HCT116 (cell line): ENCODE measurements around the gene AUP1. TPM values are rescaled to one million over a fixed set of nuclear protein-coding genes. Genes with fewer than 3 reads are reported as not detected.

Experiments used
- ATAC-seq: fragments of 200-7000 bp; cut with Tn5 transposase; 2 replicates; pipeline ENCODE4 v1.9.1; 2020; ENCODE audit warnings: mild to moderate bottlenecking, moderate library complexity
- BruUV-seq: library from RNA; stranded (reverse); fragments of 400-500 nt; replicated peaks from 2 replicates; lab custom pipeline; 2021; lab: Mats Ljungman, UMichigan
- CTCF ChIA-PET: fragments of 300-600 bp; sonication (Branson Sonifier 250); formaldehyde crosslinking; loops from one replicate; lab custom pipeline; 2021; ENCODE audit warnings: antibody characterized with exemption; lab: Charles Lee
- POLR2A ChIA-PET: fragments of 300-600, 350-600 bp; sonication (Branson Sonifier 250); formaldehyde crosslinking; loops from one replicate; lab custom pipeline; 2021; ENCODE audit warnings: antibody characterized with exemption; lab: Charles Lee
- RAD21 ChIA-PET, 2 experiments: fragments of 300-600 bp; sonication (Branson Sonifier 250); formaldehyde crosslinking; loops; one replicate each; lab custom pipeline; 2023; ENCODE audit warnings: low total read pairs in 2 of 2; ENCODE audit not compliant: uncharacterized antibody in 2 of 2, unreplicated experiment in 2 of 2, low non-redundant PET in 1 of 2; lab: Charles Lee
- DNase-seq: peaks from one replicate; pipeline ENCODE4 v3.0.0-alpha.2; 2010; ENCODE audit warnings: low read depth, low spot score
- H2AFZ ChIP-seq: fragments of 200-600 bp; shearing (Covaris generic), sonication (generic); 2 replicates; pipeline ENCODE4 v1.6.1; 2017; ENCODE audit warnings: low read depth, mixed run types, mixed read lengths, antibody characterized with exemption, low read length; ENCODE audit not compliant: poor library complexity, severe bottlenecking
- H3K27ac ChIP-seq: 2 replicates; pipeline ENCODE4 v1.5.1; 2012; ENCODE audit warnings: low read depth, low read length
- H3K27me3 ChIP-seq: fragments of 200-600 bp; sonication (generic); 2 replicates; pipeline ENCODE4 v1.6.1; 2016; ENCODE audit warnings: mixed run types, low read length, mixed read lengths; ENCODE audit not compliant: insufficient read depth
- H3K36me3 ChIP-seq, 2 experiments: fragments of 200-500 bp in 1 of 2; fragments of 200-600 bp in 1 of 2; sonication (Bioruptor generic) in 1 of 2; sonication (generic) in 1 of 2; 2 replicates each; pipeline versions ENCODE4 v1.5.1 to v1.6.1; 2014 to 2016; ENCODE audit warnings: low read length in 2 of 2, inconsistent platforms in 1 of 2, mixed read lengths in 1 of 2, mixed run types in 1 of 2; ENCODE audit not compliant: insufficient read depth in 2 of 2, control insufficient read depth in 1 of 2
- H3K4me1 ChIP-seq, 2 experiments: fragments of 200-600 bp in 1 of 2; sonication (generic) in 1 of 2; 2 replicates each; pipeline versions ENCODE4 v1.5.1 to v1.6.1; 2012 to 2017; ENCODE audit warnings: low read length in 2 of 2, inconsistent platforms in 1 of 2, mild to moderate bottlenecking in 1 of 2, mixed read lengths in 1 of 2, mixed run types in 1 of 2, moderate library complexity in 1 of 2; ENCODE audit not compliant: insufficient read depth in 2 of 2, control insufficient read depth in 1 of 2
- H3K4me2 ChIP-seq: fragments of 200-600 bp; sonication (generic); 2 replicates; pipeline ENCODE4 v1.6.1; 2017; ENCODE audit warnings: mixed run types, low read length, mixed read lengths
- H3K4me3 ChIP-seq, 2 experiments: fragments of 200-600 bp in 1 of 2; sonication (generic) in 1 of 2; replicated peaks in 1 of 2; 2 replicates each; pipeline ENCODE4 v1.5.1; 2011 to 2016; ENCODE audit warnings: low read length in 2 of 2, control low read depth in 1 of 2, low read depth in 1 of 2, mild to moderate bottlenecking in 1 of 2, mixed read lengths in 1 of 2, mixed run types in 1 of 2
- H3K79me2 ChIP-seq: fragments of 200-600 bp; sonication (generic); 2 replicates; pipeline ENCODE4 v1.6.1; 2017; ENCODE audit warnings: mild to moderate bottlenecking, mixed run types, low read length, moderate library complexity, mixed read lengths; ENCODE audit not compliant: insufficient read depth
- H3K9ac ChIP-seq: fragments of 200-600 bp; sonication (generic); 2 replicates; pipeline ENCODE4 v1.6.1; 2016; ENCODE audit warnings: low read length, mixed read lengths
- H3K9me2 ChIP-seq: fragments of 200-600 bp; sonication (generic), shearing (Covaris generic); 2 replicates; pipeline ENCODE4 v1.6.1; 2017; ENCODE audit warnings: mixed run types, mild to moderate bottlenecking, moderate library complexity; ENCODE audit not compliant: insufficient read depth
- H3K9me3 ChIP-seq, 2 experiments: fragments of 200-500 bp in 1 of 2; fragments of 200-600 bp in 1 of 2; sonication (Bioruptor generic) in 1 of 2; sonication (generic) in 1 of 2; 2 replicates each; pipeline ENCODE4 v1.6.1; 2014 to 2017; ENCODE audit warnings: low read length in 2 of 2, mixed read lengths in 2 of 2, inconsistent platforms in 1 of 2, low read depth in 1 of 2, mild to moderate bottlenecking in 1 of 2, mixed run types in 1 of 2, moderate library complexity in 1 of 2; ENCODE audit not compliant: control insufficient read depth in 1 of 2, insufficient read depth in 1 of 2
- H4K20me1 ChIP-seq: fragments of 200-600 bp; sonication (generic), shearing (Covaris generic); 2 replicates; pipeline ENCODE4 v1.6.1; 2017; ENCODE audit warnings: mixed run types, mild to moderate bottlenecking, moderate library complexity; ENCODE audit not compliant: insufficient read depth
- ATF3 ChIP-seq: IDR thresholded peaks from 2 replicates; pipeline ENCODE4 v1.6.1; 2012
- CBX3 ChIP-seq: IDR thresholded peaks from 2 replicates; pipeline ENCODE4 v1.6.1; 2012; ENCODE audit warnings: low read depth
- CEBPB ChIP-seq: IDR thresholded peaks from 2 replicates; pipeline ENCODE4 v1.6.1; 2012; ENCODE audit warnings: low read depth
- ELF1 ChIP-seq: IDR thresholded peaks from 2 replicates; pipeline ENCODE4 v1.6.1; 2012; ENCODE audit warnings: low read depth, borderline replicate concordance
- EZH2 ChIP-seq: fragments of 200-600 bp; sonication (generic); IDR thresholded peaks from 2 replicates; pipeline ENCODE4 v1.6.1; 2017; ENCODE audit warnings: antibody characterized with exemption, mixed run types
- EZH2phosphoT487 ChIP-seq: fragments of 200-600 bp; IDR thresholded peaks from 2 replicates; pipeline ENCODE4 v1.6.1; 2018; ENCODE audit warnings: antibody characterized with exemption, borderline replicate concordance
- MAX ChIP-seq: IDR thresholded peaks from 2 replicates; pipeline ENCODE4 v1.6.1; 2012
- POLR2A ChIP-seq: IDR thresholded peaks from 2 replicates; pipeline ENCODE4 v1.7.0; 2011; ENCODE audit warnings: borderline replicate concordance; ENCODE audit not compliant: insufficient read depth, insufficient read length; ENCODE audit errors: extremely low read depth
- POLR2AphosphoS5 ChIP-seq: IDR thresholded peaks from 2 replicates; pipeline ENCODE4 v1.6.1; 2011; ENCODE audit warnings: mild to moderate bottlenecking, low read depth, low read length, moderate library complexity
- RAD21 ChIP-seq: IDR thresholded peaks from 2 replicates; pipeline ENCODE4 v1.6.1; 2012; ENCODE audit warnings: low read depth, mild to moderate bottlenecking
- REST ChIP-seq: IDR thresholded peaks from 2 replicates; pipeline ENCODE4 v1.6.1; 2012; ENCODE audit warnings: low read depth
- SP1 ChIP-seq: IDR thresholded peaks from 2 replicates; pipeline ENCODE4 v1.6.1; 2012; ENCODE audit warnings: low read depth
- TCF7L2 ChIP-seq: IDR thresholded peaks from 2 replicates; pipeline ENCODE4 v1.7.0; 2011; ENCODE audit warnings: borderline replicate concordance, inconsistent platforms; ENCODE audit not compliant: insufficient read depth, insufficient read length; ENCODE audit errors: extremely low read depth
- YY1 ChIP-seq: IDR thresholded peaks from 2 replicates; pipeline ENCODE4 v1.6.1; 2011; ENCODE audit warnings: low read length, low read depth, moderate library complexity, mild to moderate bottlenecking; ENCODE audit not compliant: insufficient replicate concordance; ENCODE audit errors: extremely low read depth
- ZBTB33 ChIP-seq: IDR thresholded peaks from 2 replicates; pipeline ENCODE4 v1.6.1; 2011; ENCODE audit warnings: mild to moderate bottlenecking, low read length, moderate library complexity; ENCODE audit not compliant: insufficient replicate concordance; ENCODE audit errors: extremely low read depth
- ZFX ChIP-seq: fragments of 450-650 bp; IDR thresholded peaks from 2 replicates; pipeline ENCODE4 v1.6.1; 2017
- ZNF274 ChIP-seq: fragments of 200-500 bp; sonication (Bioruptor generic); IDR thresholded peaks from 2 replicates; pipeline ENCODE4 v1.6.1; 2014; ENCODE audit warnings: mild to moderate bottlenecking, low read depth, low read length, inconsistent platforms
- intact Hi-C: fragments of 100-400 bp; cut with micrococcal nuclease; formaldehyde crosslinking; loops from 2 replicates; pipeline ENCODE4 v1.10.0; 2022
- total RNA-seq: library from RNA; stranded (reverse); gene quantifications from one replicate; pipeline ENCODE4 v1.2.1, GENCODE V29; 2021; ENCODE audit not compliant: unreplicated experiment

AUP1 gene
- total RNA-seq, 1 experiment from 2014 or later = 116 TPM

GRCh38 chr2:74564222-74564621 is 34.7 kb upstream of the AUP1 start (continued):
- TF ChIP-seq ZBTB33 (no peak), CEBPB (no peak), SP1 (no peak)

GRCh38 chr2:74562126-74562775 is 32.7 kb upstream of the AUP1 start:
- Histone ChIP-seq H3K4me2 (no peak overlapping the region), H3K36me3 (peaks cover 0 to 3% of the 10 kb centered on the region in 2 experiments; a peak in 3 of 4 replicates), H4K20me1 (no peaks in the 10 kb centered on the region), H3K27me3 (no peaks in the 10 kb centered on the region), H3K9me2 (no peaks in the 10 kb centered on the region), H2AFZ (no peak overlapping the region), H3K79me2 (no peaks in the 10 kb centered on the region), H3K9ac (no peak overlapping the region), H3K27ac (no peak overlapping the region), H3K4me1 (peaks cover 0 to 18% of the 10 kb centered on the region in 2 experiments; a peak in 1 of 4 replicates), H3K4me3 (no peak overlapping the region), H3K9me3 (no peaks in the 10 kb centered on the region)
- CTCF ChIA-PET = no interaction called here
- POLR2A ChIA-PET = no interaction called here
- intact Hi-C loops = no loop called here
- no peak for ATAC-seq
- RAD21 ChIA-PET = no interaction called here
- no peak for DNase-seq
- no TSS peak for BruUV-seq
- TF ChIP-seq ZNF274 (no peak), MAX (no peak), RAD21 (no peak), EZH2 (no peak), YY1 (no peak), REST (no peak), EZH2phosphoT487 (no peak), ELF1 (no peak), TCF7L2 (no peak), CBX3 (no peak), ATF3 (no peak), POLR2A (no peak), POLR2AphosphoS5 (no peak), ZFX (no peak)
